ENCODE results near the gene C20orf96.
"Not testable (repeated sequence)": the region's sequence is repeated elsewhere in the genome, so short reads cannot be mapped to it uniquely, and the experiment has no call there.

Gene C20orf96

DNA sequence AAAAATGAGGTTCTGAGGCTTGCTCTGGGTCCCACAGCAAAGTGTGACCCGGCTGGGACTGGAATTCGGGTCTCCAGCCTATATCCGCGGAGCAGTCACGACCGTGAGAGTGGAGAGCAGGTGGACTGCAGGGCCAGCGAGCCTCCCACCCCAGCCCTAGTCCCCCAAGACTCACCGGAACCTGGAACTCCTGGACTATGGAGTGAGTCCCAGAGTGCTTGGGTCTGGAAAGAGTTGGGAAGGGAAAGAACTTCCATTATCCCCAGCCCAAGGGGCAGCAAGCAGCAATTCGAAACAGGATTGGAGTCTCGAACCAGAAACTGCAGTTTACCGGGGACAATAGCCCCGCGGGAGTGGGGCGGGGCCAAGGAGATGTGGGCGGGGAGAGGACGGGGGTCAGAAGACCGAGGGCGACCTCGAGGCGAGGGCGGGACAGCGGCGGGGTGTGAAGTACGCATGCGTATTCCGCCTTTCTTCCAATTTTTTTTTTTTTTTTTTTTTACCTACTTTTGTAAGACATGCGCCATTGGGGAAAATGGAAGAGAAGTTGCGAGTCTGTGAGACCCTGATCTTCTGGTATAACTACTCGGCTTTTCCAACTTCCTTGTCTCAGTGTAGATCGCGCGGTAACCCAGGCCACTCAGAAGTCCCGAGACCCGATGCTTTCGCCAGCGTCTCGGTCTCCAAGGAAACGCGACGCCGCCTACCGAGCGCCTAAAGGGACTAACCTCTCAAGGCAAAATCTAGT, at the start of gene C20orf96:
Gene C20orf96 (minus strand): TSS at position 667 of the 748 bp plus-strand sequence. CDS start 140 bp downstream, at position 527.
- no peaks in the 10 kb centered on the region for H3K27me3 ChIP-seq
- H3K36me3 ChIP-seq: peaks cover 0 to 14% (median 5%) of the 10 kb centered on the region in 11 experiments; a peak in 9 of 22 replicates
- H3K9ac ChIP-seq: peak within 1 kb of the TSS; percentile 81 to 90 (median 87)
- peaks cover 25 to 47% (median 34%) of the 10 kb centered on the region in 10 experiments for H3K4me1 ChIP-seq
- 0 out of 22 replicates have a peak, but pooled peaks cover 0 to 3% (median 0%) of the 10 kb centered on the region in 11 experiments for H3K9me3 ChIP-seq (replicated peaks in 1 of 11)
- H3K27ac ChIP-seq: peak within 1 kb of the TSS; percentile 69 to 87 (median 80); a peak in 21 of 22 replicates
- peak within 1 kb of the TSS; percentile 67 to 92 (median 83) for H3K4me3 ChIP-seq
- peak within 1 kb of the TSS; percentile 78 to 99 (median 94) for H3K4me2 ChIP-seq
- H4K20me1 ChIP-seq: no peaks in the 10 kb centered on the region
- TF ChIP-seq Cebpa-rat (IDR thresholded peaks at IDR 0.05): no peak

DNA sequence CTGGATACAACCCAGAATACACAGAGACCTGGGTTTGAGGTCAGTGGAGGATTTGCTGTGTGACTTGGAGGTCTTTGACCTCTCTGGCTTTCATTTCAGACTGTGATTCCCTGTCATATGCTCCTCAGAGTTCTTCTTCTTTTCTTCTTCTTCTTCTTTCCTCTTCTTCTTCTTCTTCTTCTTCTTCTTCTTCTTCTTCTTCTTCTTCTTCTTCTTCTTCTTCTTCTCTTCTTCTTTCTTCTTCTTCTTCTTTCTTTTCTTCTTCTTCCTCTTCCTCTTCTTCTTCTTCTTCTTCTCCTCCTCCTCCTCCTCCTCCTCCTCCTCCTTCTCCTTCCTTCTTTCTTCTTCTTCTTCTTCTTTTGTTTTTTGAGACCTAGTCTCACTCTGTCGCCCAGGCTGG, 45.5 kb upstream of the C20orf96 start:
- H3K4me2 ChIP-seq: peak overlapping the region in 3 of 11 experiments; percentile 58 to 65 (median 62); a peak in 4 of 22 replicates
- H3K27ac ChIP-seq; H3K9me3 ChIP-seq (replicated peaks in 1 of 11); H3K27me3 ChIP-seq; H3K4me3 ChIP-seq; H3K9ac ChIP-seq: not testable (repeated sequence)
- H4K20me1 ChIP-seq: peaks cover 1 to 17% (median 8%) of the 10 kb centered on the region in 11 experiments; a peak in 17 of 22 replicates
- H3K36me3 ChIP-seq: peaks cover 0 to 14% (median 2%) of the 10 kb centered on the region in 11 experiments; a peak in 3 of 22 replicates
- peaks cover 0 to 45% (median 8%) of the 10 kb centered on the region in 10 experiments; a peak in 11 of 20 replicates for H3K4me1 ChIP-seq

DNA sequence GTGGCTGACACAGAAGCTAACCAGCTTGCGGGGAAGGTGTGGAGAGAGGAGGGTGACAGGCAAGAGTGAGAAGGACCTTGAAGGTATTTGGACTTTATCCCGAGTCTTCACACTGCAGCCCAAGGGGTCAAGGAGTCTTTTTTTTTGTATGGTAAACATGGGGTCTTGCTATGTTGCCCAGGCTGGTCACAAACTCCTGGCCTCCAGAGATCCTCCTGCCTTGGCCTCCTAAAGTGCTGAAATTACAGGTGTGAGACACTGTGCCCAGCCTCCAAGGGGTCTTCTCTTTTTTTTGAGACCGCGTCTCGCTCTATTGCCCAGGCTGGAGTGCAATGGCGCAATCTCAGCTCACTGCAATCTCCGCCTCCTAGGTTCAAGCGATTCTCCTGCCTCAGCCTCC, 44.0 kb upstream of the C20orf96 start:
- TF ChIP-seq Cebpa-rat (IDR thresholded peaks at IDR 0.05): no peak
- H3K9me3 ChIP-seq (replicated peaks in 1 of 11): no peaks in the 10 kb centered on the region

GRCh38 chr20:330233-331149, 39.9 kb upstream of the C20orf96 start:
- peak overlapping the region in 8 of 11 experiments; percentile 4 to 96 (median 49); a peak in 14 of 22 replicates for H3K9ac ChIP-seq
- peak overlapping the region in 6 of 11 experiments; percentile 1 to 52 (median 29); a peak in 9 of 22 replicates for H3K27ac ChIP-seq
- H3K27me3 ChIP-seq: no peaks in the 10 kb centered on the region
- peak overlapping the region; percentile 74 to 99 (median 94) for H3K4me2 ChIP-seq
- peaks cover 0 to 27% (median 8%) of the 10 kb centered on the region in 11 experiments; a peak in 10 of 22 replicates for H3K36me3 ChIP-seq
- H3K9me3 ChIP-seq (replicated peaks in 1 of 11): no peaks in the 10 kb centered on the region
- H3K4me3 ChIP-seq: peak overlapping the region in 2 of 10 experiments; percentile 5 to 24; a peak in 3 of 20 replicates
- TF ChIP-seq Cebpa-rat (IDR thresholded peaks at IDR 0.05): no peak
- peaks cover 27 to 56% (median 47%) of the 10 kb centered on the region in 11 experiments; a peak in 21 of 22 replicates for H4K20me1 ChIP-seq
- H3K4me1 ChIP-seq: peaks cover 28 to 45% (median 31%) of the 10 kb centered on the region in 10 experiments

More for the DNA sequence above, 44.0 kb upstream of the C20orf96 start:
- H3K9ac ChIP-seq: no peak overlapping the region
- H3K27me3 ChIP-seq: no peaks in the 10 kb centered on the region
- peaks cover 9 to 54% (median 16%) of the 10 kb centered on the region in 10 experiments for H3K4me1 ChIP-seq
- peaks cover 14 to 31% (median 22%) of the 10 kb centered on the region in 11 experiments; a peak in 21 of 22 replicates for H4K20me1 ChIP-seq
- no peak overlapping the region for H3K4me2 ChIP-seq
- H3K4me3 ChIP-seq: no peak overlapping the region
- no peak overlapping the region for H3K27ac ChIP-seq
- peaks cover 0 to 18% (median 8%) of the 10 kb centered on the region in 11 experiments; a peak in 8 of 22 replicates for H3K36me3 ChIP-seq

DNA sequence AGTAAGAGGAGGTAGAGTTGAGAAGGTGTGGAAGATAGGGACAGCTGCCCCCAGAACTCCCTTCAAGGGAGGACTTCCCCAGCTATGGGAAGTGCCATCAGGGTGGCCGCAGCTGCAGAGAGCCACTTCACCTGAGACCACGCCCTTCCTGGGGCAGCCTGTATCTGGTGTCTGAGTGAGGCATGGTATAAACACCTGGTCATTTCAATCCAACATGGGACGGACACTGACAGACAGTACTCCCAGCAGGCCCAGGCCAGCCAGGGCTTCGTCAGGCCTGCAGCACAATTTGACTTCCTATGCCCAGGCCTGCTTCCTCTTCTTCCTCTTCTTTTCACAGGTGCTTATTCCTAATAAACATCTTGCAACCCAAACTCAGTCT, 39.3 kb upstream of the C20orf96 start:
- peak overlapping the region in 9 of 11 experiments; percentile 1 to 52 (median 12); a peak in 10 of 22 replicates for H3K27ac ChIP-seq
- no peaks in the 10 kb centered on the region for H3K9me3 ChIP-seq (replicated peaks in 1 of 11)
- H4K20me1 ChIP-seq: peaks cover 27 to 56% (median 47%) of the 10 kb centered on the region in 11 experiments; a peak in 21 of 22 replicates
- H3K9ac ChIP-seq: peak overlapping the region in 10 of 11 experiments; percentile 4 to 96 (median 43); a peak in 17 of 22 replicates
- H3K36me3 ChIP-seq: peaks cover 0 to 27% (median 8%) of the 10 kb centered on the region in 11 experiments; a peak in 10 of 22 replicates
- H3K4me1 ChIP-seq: peaks cover 28 to 45% (median 31%) of the 10 kb centered on the region in 10 experiments
- peak overlapping the region; percentile 74 to 99 (median 94) for H3K4me2 ChIP-seq
- no peaks in the 10 kb centered on the region for H3K27me3 ChIP-seq
- TF ChIP-seq Cebpa-rat (IDR thresholded peaks at IDR 0.05): no peak
- H3K4me3 ChIP-seq: peak overlapping the region in 4 of 10 experiments; percentile 5 to 83 (median 25); a peak in 4 of 20 replicates

GRCh38 chr20:328975-329695, 38.6 kb upstream of the C20orf96 start:
- TF ChIP-seq Cebpa-rat (IDR thresholded peaks at IDR 0.05): no peak
- Histone ChIP-seq H3K9me3 (replicated peaks in 1 of 11) (no peaks in the 10 kb centered on the region), H3K36me3 (peaks cover 0 to 23% (median 5%) of the 10 kb centered on the region in 11 experiments; a peak in 10 of 22 replicates), H4K20me1 (peaks cover 27 to 56% (median 47%) of the 10 kb centered on the region in 11 experiments; a peak in 21 of 22 replicates), H3K27ac (peak overlapping the region in 9 of 11 experiments; percentile 10 to 52 (median 18); a peak in 14 of 22 replicates), H3K4me1 (peaks cover 28 to 45% (median 31%) of the 10 kb centered on the region in 10 experiments), H3K4me3 (peak overlapping the region in 7 of 10 experiments; percentile 26 to 92 (median 83); a peak in 10 of 20 replicates), H3K9ac (peak overlapping the region; percentile 19 to 96 (median 44); a peak in 18 of 22 replicates), H3K4me2 (peak overlapping the region; percentile 74 to 99 (median 94)), H3K27me3 (no peaks in the 10 kb centered on the region)

DNA sequence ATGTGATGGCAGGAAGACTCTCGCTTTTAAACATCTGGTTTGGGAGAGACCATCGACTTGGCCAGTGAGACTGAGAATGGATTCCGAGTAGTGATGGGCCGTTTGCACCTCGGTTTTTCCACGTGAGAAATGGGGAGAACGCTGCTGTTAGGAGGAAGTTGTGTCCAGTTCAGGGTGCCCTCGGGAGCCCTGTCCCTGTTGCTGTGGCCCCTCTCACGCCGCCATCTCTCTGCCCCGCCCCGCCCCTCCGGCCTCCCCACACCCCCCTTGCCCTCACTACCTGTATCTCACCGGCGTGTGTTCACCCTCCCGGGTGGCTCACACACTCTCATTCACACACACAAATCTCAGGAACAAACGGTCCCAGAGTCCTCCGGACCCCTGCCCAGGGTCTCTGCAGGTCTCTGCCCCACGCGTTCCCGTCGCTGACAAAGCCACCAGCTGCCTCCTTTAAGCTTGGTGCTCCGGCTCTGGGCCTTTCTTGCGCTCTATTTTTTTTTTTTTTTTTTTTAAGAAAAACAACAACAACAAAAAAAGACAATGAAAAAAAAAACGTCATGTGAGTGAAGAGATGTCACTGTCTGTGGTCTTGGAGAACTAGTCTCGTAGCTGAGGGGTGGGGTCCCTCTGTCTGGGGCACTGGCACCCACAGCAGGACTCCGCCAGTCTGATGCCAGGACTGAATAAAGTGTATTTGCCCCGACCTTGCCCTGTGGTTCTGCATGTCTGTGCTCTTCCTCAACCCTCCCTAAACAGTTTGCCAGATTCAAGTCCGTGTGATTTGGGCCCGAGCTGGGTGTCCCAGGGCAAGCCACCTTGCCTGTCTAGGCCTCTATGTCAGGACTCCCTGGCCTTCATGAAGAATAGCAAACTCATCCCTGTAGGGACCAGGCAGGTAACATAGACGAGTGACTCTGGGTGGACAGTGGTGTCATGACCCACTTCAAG, 37.8 kb upstream of the C20orf96 start:
- peak overlapping the region; percentile 76 to 96 (median 89); a peak in 21 of 22 replicates for H3K9ac ChIP-seq
- H3K4me1 ChIP-seq: peaks cover 34 to 51% (median 38%) of the 10 kb centered on the region in 10 experiments
- no peak for TF ChIP-seq Cebpa-rat (IDR thresholded peaks at IDR 0.05)
- H3K9me3 ChIP-seq (replicated peaks in 1 of 11): no peaks in the 10 kb centered on the region
- peaks cover 27 to 56% (median 47%) of the 10 kb centered on the region in 11 experiments; a peak in 21 of 22 replicates for H4K20me1 ChIP-seq
- peaks cover 0 to 16% (median 5%) of the 10 kb centered on the region in 11 experiments; a peak in 9 of 22 replicates for H3K36me3 ChIP-seq
- peak overlapping the region; percentile 69 to 95 (median 84) for H3K4me3 ChIP-seq
- H3K27ac ChIP-seq: peak overlapping the region in 9 of 11 experiments; percentile 18 to 98 (median 94); a peak in 14 of 22 replicates
- H3K27me3 ChIP-seq: no peaks in the 10 kb centered on the region
- peak overlapping the region; percentile 84 to 99 (median 94) for H3K4me2 ChIP-seq

Data from BLaER1 treated with 17β-estradiol and CSF1 and Interleukin-3, amounts not matched to agents 10 nM and 100 nM (cell line).